Germinal center (tissue), 1 donor: Measurements from ENCODE around the gene SLC22A1.
A peak's percentile ranks its signal among the peaks of the same experiment; 100 is the strongest.
"Not testable (repeated sequence)": the region's sequence is repeated elsewhere in the genome, so short reads cannot be mapped to it uniquely, and the experiment has no call there.

Source experiments
- DNase-seq: peaks from one replicate; pipeline ENCODE4 v3.0.0; 2012; ENCODE audit warnings: mixed read lengths, low spot score

SLC22A1 gene

GRCh38 chr6:160093946-160094345, 27.7 kb upstream of the SLC22A1 start:
- DNase-seq: no peak

- no peak for DNase-seq
Measured at GRCh38 chr6:160095146-160095845, 26.3 kb upstream of the SLC22A1 start.

- no peak for DNase-seq
Measured at GRCh38 chr6:160101277-160102205, 20.1 kb upstream of the SLC22A1 start.

- DNase-seq: no peak
Measured at GRCh38 chr6:160102399-160102798, 19.2 kb upstream of the SLC22A1 start.

- peak; percentile 50 for DNase-seq
Measured at GRCh38 chr6:160102956-160103824, 18.4 kb upstream of the SLC22A1 start.

GRCh38 chr6:160103825-160104100, 17.9 kb upstream of the SLC22A1 start:
- no peak for DNase-seq

- DNase-seq: no peak
Measured at GRCh38 chr6:160104821-160105517, 16.6 kb upstream of the SLC22A1 start.

GRCh38 chr6:160106010-160106409, 15.6 kb upstream of the SLC22A1 start:
- no peak for DNase-seq

GRCh38 chr6:160106701-160107100, 14.9 kb upstream of the SLC22A1 start:
- no peak for DNase-seq

- DNase-seq: no peak
Measured at GRCh38 chr6:160108077-160108476, 13.5 kb upstream of the SLC22A1 start.

- DNase-seq: no peak
Measured at GRCh38 chr6:160110586-160111123, 11.0 kb upstream of the SLC22A1 start.

- no peak for DNase-seq
Measured at GRCh38 chr6:160111806-160112205, 9.8 kb upstream of the SLC22A1 start.

- DNase-seq: no peak
Measured at GRCh38 chr6:160112628-160113299, 8.9 kb upstream of the SLC22A1 start.

GRCh38 chr6:160114536-160114935, 7.1 kb upstream of the SLC22A1 start:
- DNase-seq: not testable (repeated sequence)

- no peak for DNase-seq
Measured at GRCh38 chr6:160115421-160115820, 6.2 kb upstream of the SLC22A1 start.

- DNase-seq: no peak
Measured at GRCh38 chr6:160116411-160116810, 5.2 kb upstream of the SLC22A1 start.

GRCh38 chr6:160117137-160117536, 4.5 kb upstream of the SLC22A1 start:
- no peak for DNase-seq

- no peak for DNase-seq
Measured at GRCh38 chr6:160118620-160119229, 2.9 kb upstream of the SLC22A1 start.

- DNase-seq: no peak
Measured at GRCh38 chr6:160120087-160120486, 1.5 kb upstream of the SLC22A1 start.

GRCh38 chr6:160121981-160122380, 366 bp downstream of the SLC22A1 start:
- DNase-seq: no peak

- no peak for DNase-seq
Measured at GRCh38 chr6:160122744-160123143, 1.1 kb downstream of the SLC22A1 start.
